Glutamatergic neuron (in vitro differentiated cells): ENCODE measurements around the gene ARHGAP33. TPM values are rescaled to one million over a fixed set of nuclear protein-coding genes. Genes with fewer than 3 reads are reported as not detected.

ENCODE experiments used
- DNase-seq: peaks from one replicate; pipeline ENCODE4 v3.0.0; 2022
- H3K27ac Mint-ChIP-seq: one replicate; pipeline ENCODE4 v1.8.0; 2020; ENCODE audit warnings: mild to moderate bottlenecking, mixed read lengths, inconsistent platforms; ENCODE audit not compliant: unreplicated experiment
- H3K27me3 Mint-ChIP-seq: one replicate; pipeline ENCODE4 v1.8.0; 2020; ENCODE audit warnings: mild to moderate bottlenecking, moderate library complexity, mixed read lengths, inconsistent platforms; ENCODE audit not compliant: unreplicated experiment
- H3K36me3 Mint-ChIP-seq: one replicate; pipeline ENCODE4 v1.8.0; 2020; ENCODE audit warnings: mild to moderate bottlenecking, mixed read lengths, inconsistent platforms; ENCODE audit not compliant: unreplicated experiment
- H3K4me1 Mint-ChIP-seq: one replicate; pipeline ENCODE4 v1.8.0; 2020; ENCODE audit warnings: mild to moderate bottlenecking, low read depth, mixed read lengths, inconsistent platforms; ENCODE audit not compliant: unreplicated experiment
- H3K4me3 Mint-ChIP-seq: one replicate; pipeline ENCODE4 v1.8.0; 2020; ENCODE audit warnings: mild to moderate bottlenecking, mixed read lengths, inconsistent platforms; ENCODE audit not compliant: unreplicated experiment
- H3K9me3 Mint-ChIP-seq: one replicate; pipeline ENCODE4 v1.8.0; 2020; ENCODE audit warnings: mild to moderate bottlenecking, moderate library complexity, mixed read lengths, inconsistent platforms; ENCODE audit not compliant: unreplicated experiment
- total RNA-seq: library from RNA; stranded (reverse); fragmentation: NEBNext Ultra II Directional; extraction: Animal tissue kit (Norgen Biotek cat#: 25700); gene quantifications from one replicate; pipeline ENCODE4 v1.2.1, GENCODE V29; 2021; ENCODE audit not compliant: unreplicated experiment
- TF ChIP-seq, protein P1 (sequence below): fragments of 200-600 bp; sonication (generic); IDR thresholded peaks from one replicate; pipeline ENCODE4 v1.5.0; 2021; ENCODE audit not compliant: partially characterized antibody, unreplicated experiment

The ARHGAP33 gene
- total RNA-seq, 1 donor from 2014 or later, result 180 TPM

GRCh38 chr19:35753634-35754369 lies 21.6 kb upstream of the ARHGAP33 start:
- H3K4me1 Mint-ChIP-seq, result peaks cover 15% of the 10 kb centered on the region
- TF ChIP-seq, protein P1, sequence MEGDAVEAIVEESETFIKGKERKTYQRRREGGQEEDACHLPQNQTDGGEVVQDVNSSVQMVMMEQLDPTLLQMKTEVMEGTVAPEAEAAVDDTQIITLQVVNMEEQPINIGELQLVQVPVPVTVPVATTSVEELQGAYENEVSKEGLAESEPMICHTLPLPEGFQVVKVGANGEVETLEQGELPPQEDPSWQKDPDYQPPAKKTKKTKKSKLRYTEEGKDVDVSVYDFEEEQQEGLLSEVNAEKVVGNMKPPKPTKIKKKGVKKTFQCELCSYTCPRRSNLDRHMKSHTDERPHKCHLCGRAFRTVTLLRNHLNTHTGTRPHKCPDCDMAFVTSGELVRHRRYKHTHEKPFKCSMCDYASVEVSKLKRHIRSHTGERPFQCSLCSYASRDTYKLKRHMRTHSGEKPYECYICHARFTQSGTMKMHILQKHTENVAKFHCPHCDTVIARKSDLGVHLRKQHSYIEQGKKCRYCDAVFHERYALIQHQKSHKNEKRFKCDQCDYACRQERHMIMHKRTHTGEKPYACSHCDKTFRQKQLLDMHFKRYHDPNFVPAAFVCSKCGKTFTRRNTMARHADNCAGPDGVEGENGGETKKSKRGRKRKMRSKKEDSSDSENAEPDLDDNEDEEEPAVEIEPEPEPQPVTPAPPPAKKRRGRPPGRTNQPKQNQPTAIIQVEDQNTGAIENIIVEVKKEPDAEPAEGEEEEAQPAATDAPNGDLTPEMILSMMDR, result no peak
- H3K9me3 Mint-ChIP-seq, result peaks cover 16% of the 10 kb centered on the region
- no peak for DNase-seq
- H3K4me3 Mint-ChIP-seq, result no peak overlapping the region
- no peak overlapping the region for H3K27ac Mint-ChIP-seq
- H3K36me3 Mint-ChIP-seq, result no peaks in the 10 kb centered on the region
- H3K27me3 Mint-ChIP-seq, result peaks cover 21% of the 10 kb centered on the region

GRCh38 chr19:35754370-35755130 lies 20.8 kb upstream of the ARHGAP33 start:
- no peak for DNase-seq
- Mint-ChIP-seq H3K36me3 (no peaks in the 10 kb centered on the region), H3K4me3 (peak overlapping the region; percentile 70), H3K27me3 (peaks cover 21% of the 10 kb centered on the region), H3K4me1 (peaks cover 14% of the 10 kb centered on the region), H3K27ac (peak overlapping the region; percentile 23), H3K9me3 (peaks cover 13% of the 10 kb centered on the region)
- TF ChIP-seq, protein P1, result no peak

DNA sequence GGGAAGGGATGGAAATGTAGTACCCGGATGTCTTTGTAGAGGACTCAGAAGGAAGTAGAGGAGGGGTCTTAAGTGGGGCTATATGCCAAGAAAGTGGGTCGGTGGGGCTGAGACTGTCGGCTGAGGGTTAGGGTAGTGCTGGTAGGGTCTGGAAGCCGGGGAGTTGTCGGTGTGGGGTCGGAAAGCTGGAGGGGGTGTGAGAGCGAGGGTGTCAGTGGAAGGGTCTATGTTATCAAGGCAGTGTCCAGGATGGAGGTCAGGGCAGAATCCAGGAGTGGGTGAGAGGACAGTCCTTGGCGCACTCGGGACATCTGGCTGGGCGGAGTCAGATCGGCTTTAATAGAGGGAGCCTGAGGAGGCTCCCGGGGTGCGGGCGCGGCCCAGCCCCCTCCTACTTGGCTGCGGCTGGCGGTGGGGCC lies 20.2 kb upstream of the ARHGAP33 start:
- H3K36me3 Mint-ChIP-seq, result no peaks in the 10 kb centered on the region
- H3K4me3 Mint-ChIP-seq, result peak overlapping the region; percentile 70
- peak overlapping the region; percentile 23 for H3K27ac Mint-ChIP-seq
- TF ChIP-seq, protein P1, result no peak
- H3K4me1 Mint-ChIP-seq, result peaks cover 14% of the 10 kb centered on the region
- peaks cover 18% of the 10 kb centered on the region for H3K27me3 Mint-ChIP-seq
- peaks cover 13% of the 10 kb centered on the region for H3K9me3 Mint-ChIP-seq
- no peak for DNase-seq

- Mint-ChIP-seq H3K9me3 (peaks cover 13% of the 10 kb centered on the region), H3K27ac (peak overlapping the region; percentile 67), H3K36me3 (no peaks in the 10 kb centered on the region), H3K27me3 (peaks cover 18% of the 10 kb centered on the region), H3K4me1 (peaks cover 14% of the 10 kb centered on the region), H3K4me3 (peak overlapping the region; percentile 84)
- no peak for DNase-seq
- TF ChIP-seq, protein P1, result no peak
These were observed 19.6 kb upstream of the ARHGAP33 start for GRCh38 chr19:35755550-35756376.
